ENCODE data around the gene PHKG2. TPM values are rescaled to one million over a fixed set of nuclear protein-coding genes. Genes with fewer than 3 reads are reported as not detected.

PHKG2 gene
- total and polyA plus RNA-seq, 4 donors, result 12.2 to 37.4 (median 31.7) TPM

GRCh38 chr16:30728321-30728720 is 19.9 kb upstream of the PHKG2 start:
- no peak overlapping the region for H3K9ac ChIP-seq (ENCODE audit: insufficient read depth in 1 of 2, low read length in 2 of 2)
- no peak overlapping the region for H3K4me3 ChIP-seq
- no peaks in the 10 kb centered on the region for H3K9me3 ChIP-seq (ENCODE audit: control insufficient read depth in 4 of 4, insufficient read depth in 3 of 4, low read length in 3 of 4)
- ATAC-seq (ENCODE audit: insufficient read depth, low FRiP score) (no peak), DNase-seq (no peak)
- no peaks in the 10 kb centered on the region for H3K27me3 ChIP-seq (ENCODE audit: control insufficient read depth in 3 of 3, insufficient read depth in 3 of 3, low read length in 2 of 3)
- H3K4me1 ChIP-seq (ENCODE audit: control insufficient read depth in 5 of 5, insufficient read depth in 5 of 5, low read length in 5 of 5), result no peaks in the 10 kb centered on the region
- peaks cover 38 to 51% (median 47%) of the 10 kb centered on the region in 4 donors for H3K36me3 ChIP-seq (ENCODE audit: control insufficient read depth in 4 of 4, insufficient read depth in 4 of 4, low read length in 4 of 4)
- H3K27ac ChIP-seq (ENCODE audit: low read depth in 1 of 2, low read length in 1 of 2), result no peak overlapping the region
- TF ChIP-seq CTCF (IDR thresholded peaks at IDR 0.05; ENCODE audit: control extremely low read depth, extremely low read depth), result no peak
- WGBS, 2 donors, result 94% methylated on average over 6 of the region's 6 CpGs

- Histone ChIP-seq H3K9me3 (ENCODE audit: control insufficient read depth in 4 of 4, insufficient read depth in 3 of 4, low read length in 3 of 4) (no peaks in the 10 kb centered on the region), H3K9ac (ENCODE audit: insufficient read depth in 1 of 2, low read length in 2 of 2) (no peak overlapping the region), H3K36me3 (ENCODE audit: control insufficient read depth in 4 of 4, insufficient read depth in 4 of 4, low read length in 4 of 4) (peaks cover 36 to 51% (median 47%) of the 10 kb centered on the region in 4 donors), H3K4me3 (no peak overlapping the region), H3K27ac (ENCODE audit: low read depth in 1 of 2, low read length in 1 of 2) (no peak overlapping the region), H3K27me3 (ENCODE audit: control insufficient read depth in 3 of 3, insufficient read depth in 3 of 3, low read length in 2 of 3) (no peaks in the 10 kb centered on the region), H3K4me1 (ENCODE audit: control insufficient read depth in 5 of 5, insufficient read depth in 5 of 5, low read length in 5 of 5) (no peaks in the 10 kb centered on the region)
- ATAC-seq (ENCODE audit: insufficient read depth, low FRiP score) (no peak), DNase-seq (no peak)
- TF ChIP-seq CTCF (IDR thresholded peaks at IDR 0.05; ENCODE audit: control extremely low read depth, extremely low read depth), result no peak
- whole genome bisulfite sequencing, 2 donors, result 65 to 85% methylated on average over 17 of the region's 17 CpGs
Measured at GRCh38 chr16:30728899-30729672, 19.1 kb upstream of the PHKG2 start.

GRCh38 chr16:30731411-30731810 is 16.8 kb upstream of the PHKG2 start:
- 91 to 98% methylated on average over 3 of the region's 3 CpGs for WGBS, 2 donors
- no peak for ATAC-seq (ENCODE audit: insufficient read depth, low FRiP score)
- H3K36me3 ChIP-seq (ENCODE audit: control insufficient read depth in 4 of 4, insufficient read depth in 4 of 4, low read length in 4 of 4), result peaks cover 43 to 53% (median 49%) of the 10 kb centered on the region in 4 donors

More at GRCh38 chr16:30731411-30731810, 16.8 kb upstream of the PHKG2 start:
- no peaks in the 10 kb centered on the region for H3K4me1 ChIP-seq (ENCODE audit: control insufficient read depth in 5 of 5, insufficient read depth in 5 of 5, low read length in 5 of 5)
- H3K9ac ChIP-seq (ENCODE audit: insufficient read depth in 1 of 2, low read length in 2 of 2), result no peak overlapping the region
- H3K4me3 ChIP-seq, result no peak overlapping the region
- no peaks in the 10 kb centered on the region for H3K9me3 ChIP-seq (ENCODE audit: control insufficient read depth in 4 of 4, insufficient read depth in 3 of 4, low read length in 3 of 4)
- DNase-seq, result no peak
- H3K27me3 ChIP-seq (ENCODE audit: control insufficient read depth in 3 of 3, insufficient read depth in 3 of 3, low read length in 2 of 3), result no peaks in the 10 kb centered on the region
- H3K27ac ChIP-seq (ENCODE audit: low read depth in 1 of 2, low read length in 1 of 2), result no peak overlapping the region
- no peak for TF ChIP-seq CTCF (IDR thresholded peaks at IDR 0.05; ENCODE audit: control extremely low read depth, extremely low read depth)
